ELF-1 (cell line): ENCODE measurements around the gene MINDY4.
"Not testable (repeated sequence)": the region's sequence is repeated elsewhere in the genome, so short reads cannot be mapped to it uniquely, and the experiment has no call there.

Source experiments
- DNase-seq: peaks from one replicate; pipeline ENCODE4 v3.0.0-alpha.2; 2016; ENCODE audit warnings: low read depth, low spot score

The MINDY4 gene

GRCh38 chr7:30802812-30803211 is 31.6 kb downstream of the MINDY4 start:
- no peak for DNase-seq

DNA sequence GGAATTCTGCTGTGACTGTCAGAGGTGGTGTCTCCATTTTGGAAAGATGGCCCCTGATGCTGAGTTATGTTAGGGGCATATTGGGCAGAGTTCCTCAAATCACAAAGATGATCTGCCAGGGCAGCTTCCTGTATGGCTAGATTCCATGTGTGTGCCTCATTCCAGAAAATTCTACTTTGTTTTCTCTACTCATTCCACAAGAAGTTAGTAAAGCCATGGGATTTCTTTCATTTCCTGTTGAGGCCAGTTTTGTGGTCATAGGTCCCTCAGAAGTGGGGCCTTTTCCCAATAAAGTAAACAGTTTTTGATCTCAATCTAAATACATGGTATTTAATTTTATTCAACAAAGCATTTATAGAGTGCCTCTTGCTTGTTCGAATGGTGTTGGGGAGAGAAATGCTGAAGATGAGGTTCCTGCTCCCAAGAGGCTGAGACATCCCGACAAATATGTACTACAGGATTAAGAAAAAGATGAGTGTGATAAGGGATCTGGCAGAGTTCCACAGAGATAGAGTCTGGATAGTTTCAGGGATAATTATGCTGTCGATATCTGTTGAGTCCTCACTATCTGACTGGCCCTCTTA is 33.0 kb downstream of the MINDY4 start:
- no peak for DNase-seq

- no peak for DNase-seq
Measured at GRCh38 chr7:30805081-30805691, 34.0 kb downstream of the MINDY4 start.

DNA sequence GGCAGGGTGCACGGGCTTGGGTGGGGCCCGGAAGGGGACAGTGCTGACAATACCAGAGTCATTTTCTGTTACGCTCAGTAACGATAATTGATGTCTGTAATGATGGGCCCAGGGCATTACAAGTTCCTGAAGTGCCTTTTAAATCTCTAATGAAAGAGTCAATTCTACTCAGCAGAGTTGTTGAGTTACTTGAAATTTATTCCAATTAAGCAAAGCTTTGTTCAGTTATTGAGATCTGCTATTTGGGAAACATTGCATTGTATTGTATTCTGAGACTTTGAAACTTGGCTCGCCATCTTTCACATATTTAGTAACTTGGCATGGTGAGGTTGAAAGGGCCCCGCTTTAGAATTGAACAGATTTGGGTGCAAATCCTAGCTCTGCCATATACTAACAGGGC is 34.7 kb downstream of the MINDY4 start:
- DNase-seq, result no peak

DNA sequence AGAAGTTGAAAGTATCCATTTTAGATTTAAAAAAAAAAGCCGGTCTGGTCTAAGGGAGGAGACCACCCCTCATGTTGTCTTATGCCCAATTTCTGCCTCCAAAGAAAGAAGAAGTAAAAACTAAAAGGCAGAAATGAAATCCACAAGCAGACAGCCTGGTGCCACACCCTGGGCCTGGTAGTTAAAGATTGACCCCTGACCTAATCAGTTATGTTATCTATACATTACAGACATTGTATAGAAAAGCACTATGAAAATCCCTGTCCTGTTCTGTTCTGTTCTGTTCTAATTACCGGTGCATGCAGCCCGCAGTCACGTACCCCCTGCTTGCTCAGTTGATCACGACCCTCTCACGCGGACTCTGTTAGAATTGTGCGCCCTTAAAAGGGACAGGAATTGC is 36.3 kb downstream of the MINDY4 start:
- not testable (repeated sequence) for DNase-seq

GRCh38 chr7:30807941-30808340 is 36.7 kb downstream of the MINDY4 start:
- not testable (repeated sequence) for DNase-seq

- no peak for DNase-seq
Measured at GRCh38 chr7:30810986-30811385, 39.8 kb downstream of the MINDY4 start.

DNA sequence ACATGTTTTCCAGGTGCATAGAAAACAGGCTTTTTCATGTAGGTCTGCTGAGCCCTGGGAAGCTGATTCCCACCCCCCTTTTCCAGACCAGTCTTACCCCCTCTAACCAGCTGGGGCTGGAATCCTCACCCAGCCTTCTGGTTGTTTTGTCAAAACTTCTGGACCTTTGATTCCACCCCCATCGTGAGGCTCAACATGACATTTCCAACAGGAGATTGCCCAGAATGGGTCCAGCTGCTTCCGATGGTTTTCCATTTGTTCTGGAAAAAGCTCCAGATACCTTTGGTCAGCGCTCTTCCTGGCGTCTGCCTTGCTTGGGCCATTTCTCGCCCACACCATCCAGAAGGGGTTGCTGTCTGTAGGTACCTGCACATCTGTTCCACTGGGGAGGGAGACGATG is 41.5 kb downstream of the MINDY4 start:
- DNase-seq, result no peak

DNA sequence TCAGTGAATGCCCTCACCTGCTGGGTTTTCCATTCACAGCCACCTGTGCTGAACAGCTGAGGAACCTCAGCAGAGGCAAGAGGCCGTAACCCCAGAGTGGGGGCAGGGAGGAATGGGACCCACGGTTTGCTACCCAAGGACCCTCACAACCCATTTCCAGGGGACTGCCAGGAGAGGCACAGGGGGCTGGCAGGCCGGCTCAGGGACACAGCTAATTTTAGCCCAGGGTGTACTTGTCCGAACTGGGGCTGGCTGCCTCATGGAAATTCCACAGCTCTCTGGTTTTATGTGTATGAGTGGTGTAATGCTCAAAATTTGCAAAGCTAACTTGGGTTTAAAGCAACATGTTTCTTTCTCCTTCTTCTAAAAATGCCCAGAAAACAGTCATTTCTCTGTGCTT is 42.2 kb downstream of the MINDY4 start:
- DNase-seq, result no peak

DNA sequence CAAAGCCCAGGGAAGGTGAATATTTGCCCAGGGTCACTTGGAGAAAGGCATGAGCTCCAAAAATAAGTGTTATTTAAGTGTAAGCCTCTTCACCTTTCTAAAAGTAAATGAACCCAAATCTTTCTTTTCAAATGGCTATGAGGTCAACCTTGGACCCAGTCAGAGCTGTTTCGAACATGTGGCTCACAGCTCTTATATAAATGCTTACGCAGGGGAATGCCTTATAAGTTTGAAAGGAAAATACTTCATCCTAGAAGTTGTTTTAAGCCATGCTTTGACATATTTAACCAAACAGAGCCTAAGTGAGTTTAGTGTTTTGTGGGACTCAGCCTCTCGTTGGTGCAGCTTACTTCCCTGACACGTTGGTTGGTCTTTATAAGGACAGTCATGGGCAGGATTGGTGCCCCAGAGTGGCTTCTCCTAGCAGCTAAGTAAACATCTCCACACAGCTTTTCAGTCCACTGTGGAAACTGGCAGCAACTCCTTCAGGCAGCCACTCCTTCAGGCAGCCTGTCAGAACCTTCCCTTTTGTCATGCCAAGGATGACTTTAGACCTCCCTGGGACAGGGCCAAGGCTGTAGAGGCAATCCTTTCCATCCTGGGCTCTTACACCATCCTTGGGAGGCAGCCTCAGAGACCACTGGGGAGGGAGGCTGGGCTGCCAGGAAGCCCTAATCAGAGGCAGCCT is 43.6 kb downstream of the MINDY4 start:
- no peak for DNase-seq

DNA sequence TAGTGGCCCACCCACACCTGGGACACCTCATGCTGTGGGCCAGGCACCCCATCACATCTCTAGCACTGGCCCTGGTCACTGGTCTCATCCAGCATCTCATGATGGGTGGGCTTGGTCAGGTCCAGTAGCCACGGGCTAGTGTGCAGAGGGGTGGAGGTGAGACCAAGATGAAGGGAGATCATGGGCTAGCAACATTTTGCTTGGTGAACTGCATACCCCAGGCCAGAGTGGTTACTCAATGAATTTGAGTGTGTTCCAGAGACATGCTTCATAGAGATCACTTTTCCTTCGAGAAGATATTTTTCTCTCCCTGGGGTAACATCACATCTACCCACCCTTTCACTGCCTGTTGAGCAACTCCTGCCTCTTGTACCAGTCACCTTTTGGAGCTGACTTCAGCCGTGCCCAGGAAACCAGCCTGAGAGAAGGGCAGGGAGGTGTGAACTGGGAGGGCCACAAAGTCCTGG is 44.2 kb downstream of the MINDY4 start:
- no peak for DNase-seq

DNA sequence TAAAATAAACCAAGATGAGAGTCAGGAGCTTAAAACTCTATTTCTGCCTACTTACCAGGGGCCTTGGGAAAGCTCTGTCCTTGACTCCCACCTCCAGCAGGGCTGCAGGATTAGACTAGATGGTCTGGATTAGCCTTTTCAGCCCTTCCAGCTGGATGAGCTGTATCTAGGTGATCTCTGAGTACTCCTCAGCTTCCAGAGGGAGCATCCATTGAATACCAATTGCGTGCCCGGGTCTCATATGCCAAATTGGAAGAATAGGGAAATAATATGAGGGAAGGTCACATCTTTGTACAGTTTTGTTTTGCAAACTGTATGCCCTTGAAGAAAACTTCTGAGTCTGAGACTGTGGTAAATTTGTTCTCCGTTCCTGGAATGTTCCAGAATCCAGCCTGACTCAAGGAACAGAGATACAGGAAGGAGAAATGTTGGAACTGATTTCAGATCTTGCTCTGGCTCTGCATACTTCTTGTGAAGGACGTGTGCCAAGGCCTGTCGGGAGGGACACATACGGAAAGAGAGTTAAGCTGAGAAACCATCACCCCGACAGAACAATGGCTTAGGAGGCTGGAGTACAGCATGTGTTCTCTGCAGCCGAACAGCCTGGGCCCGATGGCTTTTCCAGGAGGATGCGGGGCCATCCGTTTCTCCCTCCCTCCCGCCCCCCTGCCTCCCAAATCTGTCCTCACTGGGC is 44.9 kb downstream of the MINDY4 start:
- no peak for DNase-seq

GRCh38 chr7:30816645-30817370 is 45.6 kb downstream of the MINDY4 start:
- no peak for DNase-seq

DNA sequence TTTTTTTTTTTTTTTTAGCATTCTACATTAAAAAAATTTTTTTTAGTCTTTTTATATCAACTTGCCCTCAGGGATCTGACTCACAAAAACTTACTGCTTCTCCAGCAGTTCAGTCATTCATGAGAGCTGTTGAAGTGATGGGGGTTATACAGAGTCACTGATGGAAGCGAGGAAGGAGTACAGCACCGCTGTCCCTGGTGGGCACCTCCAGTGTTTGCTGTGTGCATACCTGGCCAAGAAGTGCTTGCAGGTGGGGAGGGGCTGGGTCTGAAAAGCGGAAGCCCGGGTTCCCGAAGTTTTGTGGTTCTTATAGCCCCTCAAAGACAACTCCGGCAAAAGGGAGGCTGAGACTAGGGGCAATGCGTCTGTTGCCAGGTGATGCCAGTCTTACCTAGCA is 46.2 kb downstream of the MINDY4 start:
- DNase-seq, result no peak

DNA sequence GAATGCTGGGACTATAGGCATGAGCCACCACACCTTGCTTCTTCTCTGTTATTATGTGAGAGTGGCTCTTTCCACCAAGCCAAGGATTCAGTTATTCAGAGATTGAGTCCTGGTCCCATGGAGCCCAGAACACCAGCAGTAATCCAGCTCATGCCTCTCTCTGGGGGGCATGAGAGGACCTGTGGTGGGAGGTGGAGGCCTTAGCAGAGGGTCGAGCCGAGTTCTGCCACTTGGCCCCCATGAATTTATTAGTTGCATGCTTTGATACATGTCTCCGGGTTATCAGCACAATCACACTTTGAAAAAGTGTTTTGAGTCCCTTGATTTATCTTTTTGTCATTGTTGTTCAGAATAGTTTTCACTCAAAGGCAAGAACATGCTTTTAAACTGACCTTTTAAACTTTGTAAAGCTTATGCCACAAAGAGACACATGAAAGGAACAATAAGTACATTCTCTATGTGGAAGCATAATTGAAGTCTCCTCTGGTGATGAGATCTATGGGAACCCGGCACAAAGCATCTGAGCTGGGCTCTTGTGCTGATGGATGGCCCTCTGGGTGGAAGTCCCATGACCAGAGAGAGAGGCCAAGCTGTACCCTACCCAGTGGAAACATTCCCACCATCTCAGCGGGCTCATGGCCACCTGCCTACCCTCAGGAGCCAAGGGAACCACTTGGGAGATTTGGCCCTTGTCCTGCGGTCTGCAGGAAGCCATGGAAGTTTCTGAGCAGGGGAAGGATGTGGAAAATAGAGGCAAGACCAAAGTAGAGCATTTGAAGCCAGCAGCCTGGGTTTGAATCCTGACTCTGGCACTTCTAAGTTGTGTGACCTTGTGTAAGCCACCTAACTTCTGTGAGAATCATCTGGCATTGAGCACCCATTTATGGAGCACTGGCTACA is 53.9 kb downstream of the MINDY4 start:
- no peak for DNase-seq

- DNase-seq, result no peak
Measured at GRCh38 chr7:30826181-30826580, 55.0 kb downstream of the MINDY4 start.

DNA sequence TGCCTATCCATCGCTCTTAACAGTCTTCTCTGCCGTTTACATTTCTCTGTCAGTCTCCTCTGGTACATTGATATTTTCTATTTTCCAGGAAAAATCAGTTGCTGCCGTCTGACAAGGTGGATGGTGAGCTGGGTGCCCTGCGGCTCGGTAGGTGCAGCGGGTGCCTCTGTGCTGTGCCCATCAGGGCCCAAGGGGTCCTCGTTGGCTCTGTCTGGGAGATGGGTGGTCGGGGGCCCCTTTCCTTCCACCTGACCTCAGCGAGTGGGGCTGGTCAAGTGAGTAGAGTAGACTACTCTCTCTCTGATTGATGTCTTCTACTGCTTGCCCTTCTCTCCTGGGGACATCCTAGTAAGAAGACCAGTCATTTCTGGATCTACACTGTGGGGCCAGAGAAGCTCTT is 57.4 kb downstream of the MINDY4 start:
- no peak for DNase-seq

- no peak for DNase-seq
Measured at GRCh38 chr7:30829471-30829870, 58.3 kb downstream of the MINDY4 start.

DNA sequence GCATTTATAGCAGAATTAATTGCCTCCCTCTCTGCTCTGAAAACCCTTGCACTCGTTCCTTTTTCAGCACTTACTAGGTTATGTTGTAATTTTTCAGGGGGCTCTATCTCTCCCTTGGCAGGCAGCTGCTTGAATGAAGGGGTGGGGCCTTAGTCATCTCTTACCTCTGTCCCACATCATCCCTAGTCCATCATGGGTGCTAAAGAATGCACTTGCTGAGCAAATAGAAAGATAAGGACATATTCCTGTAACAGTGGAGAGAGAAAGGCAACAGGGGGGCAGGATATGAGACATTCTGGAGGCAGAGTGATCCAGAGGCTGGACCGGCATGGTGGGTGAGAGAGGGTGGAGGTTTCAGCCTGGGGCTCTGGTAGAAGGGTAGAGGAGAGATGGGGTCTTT is 60.0 kb downstream of the MINDY4 start:
- no peak for DNase-seq

- DNase-seq, result no peak
Measured at GRCh38 chr7:30831936-30832335, 60.7 kb downstream of the MINDY4 start.
